ENCODE data around the gene MBD3.
"Not testable (repeated sequence)": the region's sequence is repeated elsewhere in the genome, so short reads cannot be mapped to it uniquely, and the experiment has no call there.

Gene MBD3

DNA sequence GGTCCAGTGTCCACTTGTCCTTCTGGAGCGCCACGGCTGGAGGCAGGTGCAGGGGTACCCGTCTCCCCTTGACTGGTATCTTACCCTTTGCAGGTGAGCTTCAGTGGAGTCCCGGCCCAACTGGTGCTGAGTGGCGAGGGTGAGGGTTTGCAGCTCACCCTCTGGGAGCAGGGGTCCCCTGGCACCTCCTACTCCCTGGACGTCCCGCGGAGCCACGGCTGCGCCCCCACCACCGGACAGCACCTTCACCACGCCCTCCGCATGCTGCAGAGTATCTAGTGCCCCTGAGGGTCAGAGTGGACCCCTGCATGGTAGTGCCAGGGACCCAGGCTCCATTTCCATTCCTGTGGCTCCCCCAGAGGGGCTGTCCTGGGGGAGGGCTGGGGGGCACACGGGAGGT, 57.7 kb downstream of the MBD3 start:
- H3K4me3 ChIP-seq (ENCODE audit: low read depth in 1 of 2, low read length in 1 of 2), result no peak overlapping the region
- no peaks in the 10 kb centered on the region for H3K36me3 ChIP-seq
- no peaks in the 10 kb centered on the region for H3K9me3 ChIP-seq
- H3K27me3 ChIP-seq, result peaks cover 43% of the 10 kb centered on the region
- H3K4me1 ChIP-seq (ENCODE audit: control insufficient read depth in 1 of 2, insufficient read depth in 1 of 2, low read depth in 1 of 2, low read length in 1 of 2), result no peaks in the 10 kb centered on the region
- no peak overlapping the region for H3K27ac ChIP-seq
- no peak for TF ChIP-seq CTCF (IDR thresholded peaks at IDR 0.05)

- Histone ChIP-seq H3K27me3 (peaks cover 46% of the 10 kb centered on the region), H3K9me3 (no peaks in the 10 kb centered on the region), H3K4me1 (ENCODE audit: control insufficient read depth in 1 of 2, insufficient read depth in 1 of 2, low read depth in 1 of 2, low read length in 1 of 2) (no peaks in the 10 kb centered on the region), H3K4me3 (ENCODE audit: low read depth in 1 of 2, low read length in 1 of 2) (no peak overlapping the region), H3K27ac (no peak overlapping the region), H3K36me3 (no peaks in the 10 kb centered on the region)
- TF ChIP-seq CTCF (IDR thresholded peaks at IDR 0.05), result no peak
Observed at GRCh38 chr19:1533510-1534150, 59.0 kb downstream of the MBD3 start.

GRCh38 chr19:1532003-1532402, 60.7 kb downstream of the MBD3 start:
- no peak overlapping the region for H3K27ac ChIP-seq

GRCh38 chr19:1531587-1531986, 61.1 kb downstream of the MBD3 start:
- H3K9me3 ChIP-seq, result no peaks in the 10 kb centered on the region
- H3K4me3 ChIP-seq (ENCODE audit: low read depth in 1 of 2, low read length in 1 of 2), result no peak overlapping the region
- H3K4me1 ChIP-seq (ENCODE audit: control insufficient read depth in 1 of 2, insufficient read depth in 1 of 2, low read depth in 1 of 2, low read length in 1 of 2), result no peaks in the 10 kb centered on the region
- no peak for TF ChIP-seq CTCF (IDR thresholded peaks at IDR 0.05)
- H3K27me3 ChIP-seq, result peaks cover 49% of the 10 kb centered on the region
- no peak overlapping the region for H3K27ac ChIP-seq
- no peaks in the 10 kb centered on the region for H3K36me3 ChIP-seq

More at GRCh38 chr19:1532003-1532402, 60.7 kb downstream of the MBD3 start:
- Histone ChIP-seq H3K36me3 (no peaks in the 10 kb centered on the region), H3K4me1 (ENCODE audit: control insufficient read depth in 1 of 2, insufficient read depth in 1 of 2, low read depth in 1 of 2, low read length in 1 of 2) (no peaks in the 10 kb centered on the region), H3K27me3 (peaks cover 45% of the 10 kb centered on the region), H3K9me3 (no peaks in the 10 kb centered on the region), H3K4me3 (ENCODE audit: low read depth in 1 of 2, low read length in 1 of 2) (no peak overlapping the region)
- no peak for TF ChIP-seq CTCF (IDR thresholded peaks at IDR 0.05)

GRCh38 chr19:1530856-1531255, 61.8 kb downstream of the MBD3 start:
- not testable (repeated sequence) for H3K4me1 ChIP-seq (ENCODE audit: control insufficient read depth in 1 of 2, insufficient read depth in 1 of 2, low read depth in 1 of 2, low read length in 1 of 2)

DNA sequence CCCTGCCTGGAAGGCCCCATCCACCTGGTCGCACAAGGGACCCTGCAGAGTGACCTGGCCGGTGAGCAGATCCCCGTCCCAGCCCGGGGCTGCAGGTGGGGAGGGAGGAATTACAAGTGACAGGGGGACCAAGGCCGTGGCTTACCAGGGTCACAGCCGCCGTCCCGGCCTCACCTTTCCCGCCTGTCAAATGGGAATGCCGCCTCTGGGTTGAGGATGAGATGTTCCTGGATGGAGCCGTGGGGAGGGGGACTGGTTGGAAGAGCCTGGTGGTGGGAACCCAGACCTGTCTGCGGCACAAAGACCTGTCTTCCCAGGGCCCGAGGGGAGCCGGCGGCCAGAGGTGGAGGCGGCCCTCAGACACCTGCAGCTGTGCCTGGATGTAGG, 63.2 kb downstream of the MBD3 start:
- TF ChIP-seq CTCF (IDR thresholded peaks at IDR 0.05), result no peak
- Histone ChIP-seq H3K27ac (no peak overlapping the region), H3K9me3 (no peaks in the 10 kb centered on the region), H3K4me1 (ENCODE audit: control insufficient read depth in 1 of 2, insufficient read depth in 1 of 2, low read depth in 1 of 2, low read length in 1 of 2) (no peaks in the 10 kb centered on the region), H3K27me3 (peaks cover 61% of the 10 kb centered on the region), H3K36me3 (no peaks in the 10 kb centered on the region), H3K4me3 (ENCODE audit: low read depth in 1 of 2, low read length in 1 of 2) (no peak overlapping the region)

More at GRCh38 chr19:1530856-1531255, 61.8 kb downstream of the MBD3 start:
- not testable (repeated sequence) for H3K27ac ChIP-seq; H3K9me3 ChIP-seq; H3K36me3 ChIP-seq; H3K4me3 ChIP-seq (ENCODE audit: low read depth in 1 of 2, low read length in 1 of 2)
- peaks cover 56% of the 10 kb centered on the region for H3K27me3 ChIP-seq

Data from neutrophil (primary cell).